Bone marrow (tissue), 2 donors: ENCODE results near the gene PPP1R9B.

Experiments
- DNase-seq, 2 donors: peaks; one replicate each; lab custom pipeline; 2025; lab: John Stamatoyannopoulos, UW

Gene PPP1R9B

GRCh38 chr17:50150354-50151040, at the start of gene PPP1R9B:
Gene PPP1R9B (minus strand): TSS chr17:50150677. CDS start chr17:50150513, 164 bp downstream.
- no peak for DNase-seq

- DNase-seq, result no peak
Measured at GRCh38 chr17:50199803-50200456, 49.5 kb upstream of the PPP1R9B start.

DNA sequence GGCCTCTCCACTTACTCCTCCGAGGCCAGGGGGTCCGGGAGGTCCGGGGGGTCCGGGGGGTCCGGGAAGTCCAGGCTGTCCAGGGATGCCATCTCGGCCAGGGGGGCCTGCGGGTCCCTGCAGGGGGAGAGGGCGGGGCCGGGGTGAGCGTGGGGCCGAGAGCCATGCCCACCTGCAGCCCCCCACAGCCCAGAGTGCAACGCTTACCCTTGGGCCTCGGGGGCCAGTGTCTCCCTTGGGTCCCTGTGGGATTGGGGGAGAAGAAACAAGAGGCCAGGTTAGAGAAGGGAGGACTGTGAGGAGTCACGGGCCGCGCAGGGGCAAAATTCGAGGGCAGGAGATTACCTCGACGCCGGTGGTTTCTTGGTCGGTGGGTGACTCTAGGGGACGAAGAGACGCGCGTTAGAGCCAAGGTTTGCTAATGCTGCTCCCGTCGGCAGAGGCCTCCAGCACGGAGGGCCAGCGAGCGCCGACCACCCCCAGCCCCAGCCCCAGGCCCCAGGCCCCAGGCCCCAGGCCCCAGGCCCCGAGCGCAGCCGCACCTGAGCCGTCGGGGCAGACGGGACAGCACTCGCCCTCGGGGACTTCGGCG, 48.8 kb upstream of the PPP1R9B start:
- DNase-seq, result no peak

- DNase-seq, result peak; percentile 16 to 48
Measured at GRCh38 chr17:50198026-50198669, 47.7 kb upstream of the PPP1R9B start.

GRCh38 chr17:50196826-50197225, 46.3 kb upstream of the PPP1R9B start:
- DNase-seq, result no peak

DNA sequence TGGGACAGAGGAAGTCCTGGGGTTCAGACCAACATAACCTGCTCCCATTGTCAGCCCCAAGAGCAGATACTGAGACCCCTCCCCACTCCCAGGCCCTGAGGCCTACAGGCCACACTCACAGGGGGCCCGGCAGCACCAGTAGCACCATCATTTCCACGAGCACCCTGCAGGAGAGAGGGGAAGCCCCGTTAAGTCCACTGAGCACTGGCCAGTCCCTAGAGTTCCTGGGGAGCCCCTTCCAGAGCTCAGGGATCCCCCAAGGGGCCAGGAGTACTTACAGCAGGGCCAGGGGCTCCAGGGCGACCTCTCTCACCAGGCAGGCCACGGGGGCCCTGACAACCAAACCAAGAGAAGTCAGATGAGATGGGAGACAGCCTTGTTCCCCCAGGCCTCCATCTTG, 45.6 kb upstream of the PPP1R9B start:
- DNase-seq, result no peak

GRCh38 chr17:50194934-50195865, 44.7 kb upstream of the PPP1R9B start:
- DNase-seq, result no peak

- DNase-seq, result no peak
Measured at GRCh38 chr17:50194140-50194933, 43.9 kb upstream of the PPP1R9B start.

GRCh38 chr17:50192618-50193291, 42.3 kb upstream of the PPP1R9B start:
- DNase-seq, result no peak

DNA sequence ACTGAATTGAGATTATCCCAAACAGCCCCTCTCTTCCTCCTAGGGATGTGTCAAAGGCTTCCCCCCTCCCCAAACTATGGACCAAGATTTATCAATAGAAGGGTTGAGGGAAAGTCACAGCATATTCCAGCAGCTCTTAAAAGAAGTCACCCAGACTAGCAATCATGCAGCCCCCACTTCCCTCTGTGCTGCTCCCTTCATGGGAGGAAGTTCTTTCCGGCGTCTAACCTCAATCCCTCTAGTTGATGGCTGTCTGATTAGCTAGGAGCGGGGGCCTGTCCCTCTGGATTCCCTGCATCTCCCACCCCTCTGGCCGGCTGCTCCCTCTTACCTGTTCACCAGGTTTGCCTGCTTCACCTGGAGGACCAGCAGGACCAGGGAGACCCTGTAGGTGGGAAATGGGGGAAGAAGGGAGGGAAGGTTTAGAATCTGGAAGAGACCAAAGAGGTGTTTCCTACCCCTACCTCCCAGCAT, 41.7 kb upstream of the PPP1R9B start:
- DNase-seq, result no peak

DNA sequence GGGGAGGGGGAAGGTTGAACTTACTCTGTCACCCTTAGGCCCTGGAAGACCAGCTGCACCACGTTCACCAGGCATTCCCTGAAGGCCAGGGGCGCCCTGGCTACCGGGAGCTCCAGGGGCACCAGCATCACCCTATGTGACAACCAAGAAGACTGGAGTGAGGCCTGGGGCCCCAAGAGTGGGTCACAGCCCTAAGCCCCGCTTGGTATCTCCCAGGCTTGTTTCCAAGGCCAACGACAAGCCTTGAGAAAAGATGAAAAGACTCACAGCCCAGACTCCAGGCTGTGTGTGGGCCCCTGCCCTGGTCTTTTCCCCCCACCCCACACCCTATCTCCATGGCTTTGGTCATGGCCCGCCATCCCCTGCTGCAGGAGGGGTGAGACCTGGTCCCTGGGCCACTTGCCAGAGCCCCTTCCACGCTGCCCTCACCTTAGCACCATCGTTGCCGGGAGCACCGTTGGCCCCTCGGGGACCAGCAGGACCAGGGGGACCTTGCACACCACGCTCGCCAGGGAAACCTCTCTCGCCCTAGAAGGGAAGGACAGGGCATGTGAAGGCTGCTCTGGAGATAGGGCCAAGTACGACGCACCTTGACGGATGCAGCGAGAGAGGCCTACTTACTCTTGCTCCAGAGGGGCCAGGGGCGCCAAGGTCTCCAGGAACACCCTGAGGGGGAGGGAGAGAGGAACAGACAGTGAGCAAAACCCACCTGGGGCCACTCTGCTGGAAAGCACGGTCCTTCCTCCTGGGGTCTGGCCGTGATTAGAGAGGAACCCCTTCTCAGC, 41.1 kb upstream of the PPP1R9B start:
- no peak for DNase-seq

DNA sequence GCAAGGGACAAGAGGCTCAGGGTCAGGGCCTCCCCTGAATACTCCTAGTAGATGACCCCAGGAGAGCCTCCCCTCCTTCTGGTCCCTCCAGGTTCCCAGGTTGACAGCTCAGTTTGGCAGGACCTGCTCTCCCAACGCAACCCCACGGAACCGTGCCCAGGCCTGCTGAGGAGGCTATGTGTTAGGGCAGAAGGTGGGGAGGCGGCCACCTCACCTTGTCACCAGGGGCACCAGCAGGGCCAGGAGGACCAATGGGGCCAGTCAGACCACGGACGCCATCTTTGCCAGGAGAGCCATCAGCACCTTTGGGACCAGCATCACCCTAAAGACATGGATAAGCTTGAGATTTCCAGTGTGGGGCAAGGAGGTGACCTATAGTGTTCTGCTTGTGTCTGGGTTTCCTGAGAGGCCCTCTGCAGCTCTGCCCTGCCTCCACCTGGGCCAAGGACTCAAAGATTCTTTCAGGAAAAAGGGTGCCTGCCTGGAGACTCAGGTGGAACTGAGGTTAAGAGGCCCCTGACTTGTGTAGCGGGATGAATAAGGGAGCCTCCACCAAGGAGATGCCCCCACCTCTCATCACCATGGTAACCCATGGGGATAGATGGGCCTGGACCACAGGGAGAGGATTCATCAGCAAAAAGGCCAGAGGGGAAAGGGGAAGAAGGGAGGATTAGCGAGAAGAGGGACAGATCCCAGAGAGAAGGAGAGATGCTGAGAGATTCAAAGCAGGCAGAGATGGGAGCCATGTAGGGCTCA, 40.3 kb upstream of the PPP1R9B start:
- DNase-seq, result no peak

GRCh38 chr17:50190293-50190602, 39.8 kb upstream of the PPP1R9B start:
- no peak for DNase-seq

- DNase-seq, result no peak
Measured at GRCh38 chr17:50189550-50190292, 39.2 kb upstream of the PPP1R9B start.

GRCh38 chr17:50188921-50189549, 38.6 kb upstream of the PPP1R9B start:
- DNase-seq, result no peak

DNA sequence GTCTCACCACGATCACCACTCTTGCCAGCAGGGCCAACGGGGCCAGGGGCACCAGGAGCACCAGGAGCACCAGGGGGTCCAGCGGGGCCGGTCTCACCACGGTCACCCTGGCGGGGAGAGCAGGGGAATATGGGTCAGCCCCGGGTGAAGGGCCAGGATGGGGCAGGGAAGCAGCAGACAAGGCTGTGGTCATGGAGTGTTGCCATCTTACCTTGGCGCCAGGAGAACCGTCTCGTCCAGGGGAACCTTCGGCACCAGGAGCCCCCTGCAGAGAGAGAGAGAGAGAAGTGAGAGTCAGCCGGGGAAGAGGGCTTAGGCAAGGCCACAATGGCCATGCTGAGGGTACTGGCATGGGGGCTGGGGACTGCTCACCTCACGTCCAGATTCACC, 38.0 kb upstream of the PPP1R9B start:
- DNase-seq, result no peak

GRCh38 chr17:50187751-50188530, 37.5 kb upstream of the PPP1R9B start:
- no peak for DNase-seq
